Neural crest cell (in vitro differentiated cells): ENCODE measurements around the gene SCAPER. TPM values are rescaled to one million over a fixed set of nuclear protein-coding genes. Genes with fewer than 3 reads are reported as not detected.

ENCODE experiments used
- DNase-seq: peaks from one replicate; pipeline ENCODE4 v3.0.0; 2021; ENCODE audit warnings: low read depth, mixed read lengths, low spot score
- H3K27ac Mint-ChIP-seq: one replicate; pipeline ENCODE4 v1.8.0; 2021; ENCODE audit warnings: mild to moderate bottlenecking, mixed read lengths; ENCODE audit not compliant: unreplicated experiment
- H3K27me3 Mint-ChIP-seq: 2 replicates; pipeline ENCODE4 v1.8.0; 2021; ENCODE audit warnings: low read depth, mild to moderate bottlenecking, mixed read lengths
- H3K36me3 Mint-ChIP-seq: 2 replicates; pipeline ENCODE4 v1.8.0; 2021; ENCODE audit warnings: low read depth, mild to moderate bottlenecking, mixed read lengths
- H3K4me1 Mint-ChIP-seq: 2 replicates; pipeline ENCODE4 v1.8.0; 2021; ENCODE audit warnings: mixed read lengths
- H3K4me3 Mint-ChIP-seq: one replicate; pipeline ENCODE4 v1.8.0; 2021; ENCODE audit warnings: mild to moderate bottlenecking, mixed read lengths
- H3K9me3 Mint-ChIP-seq: 2 replicates; pipeline ENCODE4 v1.8.0; 2021; ENCODE audit warnings: mixed read lengths
- CTCF ChIP-seq: fragments of 200-600 bp; sonication (generic); conservative IDR thresholded peaks from 2 replicates; pipeline ENCODE4 v1.5.0; 2021; ENCODE audit warnings: antibody characterized with exemption, mild to moderate bottlenecking
- total RNA-seq: library from RNA; stranded (reverse); gene quantifications from 2 replicates; pipeline ENCODE4 v1.2.1, GENCODE V29; 2021

SCAPER gene
- total RNA-seq, 1 donor from 2014 or later: 15.3 TPM

- TF ChIP-seq CTCF: no peak
- no peaks in the 10 kb centered on the region for H3K27me3 Mint-ChIP-seq
- H3K4me3 Mint-ChIP-seq: no peak overlapping the region
- no peaks in the 10 kb centered on the region for H3K9me3 Mint-ChIP-seq
- no peaks in the 10 kb centered on the region for H3K36me3 Mint-ChIP-seq
- no peak for DNase-seq
- no peak overlapping the region for H3K27ac Mint-ChIP-seq
- H3K4me1 Mint-ChIP-seq: peaks cover 11% of the 10 kb centered on the region
These were observed 527.4 kb downstream of the SCAPER start for GRCh38 chr15:76377751-76378150.

GRCh38 chr15:76377217-76377616 lies 527.9 kb downstream of the SCAPER start:
- no peaks in the 10 kb centered on the region for H3K27me3 Mint-ChIP-seq
- H3K36me3 Mint-ChIP-seq: no peaks in the 10 kb centered on the region
- TF ChIP-seq CTCF: no peak
- no peak for DNase-seq
- H3K4me1 Mint-ChIP-seq: peaks cover 11% of the 10 kb centered on the region
- no peak overlapping the region for H3K27ac Mint-ChIP-seq
- H3K9me3 Mint-ChIP-seq: no peaks in the 10 kb centered on the region
- no peak overlapping the region for H3K4me3 Mint-ChIP-seq

GRCh38 chr15:76376816-76377215 lies 528.3 kb downstream of the SCAPER start:
- H3K4me3 Mint-ChIP-seq: no peak overlapping the region
- DNase-seq: peak; percentile 3
- H3K27me3 Mint-ChIP-seq: no peaks in the 10 kb centered on the region
- H3K9me3 Mint-ChIP-seq: no peaks in the 10 kb centered on the region
- no peak overlapping the region for H3K27ac Mint-ChIP-seq
- no peaks in the 10 kb centered on the region for H3K36me3 Mint-ChIP-seq
- no peak for TF ChIP-seq CTCF
- peaks cover 11% of the 10 kb centered on the region for H3K4me1 Mint-ChIP-seq

GRCh38 chr15:76376029-76376428 lies 529.1 kb downstream of the SCAPER start:
- Mint-ChIP-seq H3K4me3 (no peak overlapping the region), H3K27me3 (no peaks in the 10 kb centered on the region), H3K4me1 (peaks cover 11% of the 10 kb centered on the region), H3K9me3 (no peaks in the 10 kb centered on the region), H3K36me3 (no peaks in the 10 kb centered on the region), H3K27ac (no peak overlapping the region)
- DNase-seq: no peak
- no peak for TF ChIP-seq CTCF

GRCh38 chr15:76368122-76368621 lies 537.0 kb downstream of the SCAPER start:
- no peaks in the 10 kb centered on the region for H3K36me3 Mint-ChIP-seq
- H3K4me3 Mint-ChIP-seq: no peak overlapping the region
- no peaks in the 10 kb centered on the region for H3K4me1 Mint-ChIP-seq
- no peak for TF ChIP-seq CTCF
- H3K27me3 Mint-ChIP-seq: no peaks in the 10 kb centered on the region
- H3K9me3 Mint-ChIP-seq: no peaks in the 10 kb centered on the region
- no peak overlapping the region for H3K27ac Mint-ChIP-seq
- no peak for DNase-seq

GRCh38 chr15:76366714-76367113 lies 538.4 kb downstream of the SCAPER start:
- no peak overlapping the region for H3K27ac Mint-ChIP-seq
- no peaks in the 10 kb centered on the region for H3K9me3 Mint-ChIP-seq
- DNase-seq: no peak
- no peaks in the 10 kb centered on the region for H3K4me1 Mint-ChIP-seq
- H3K4me3 Mint-ChIP-seq: no peak overlapping the region
- H3K27me3 Mint-ChIP-seq: no peaks in the 10 kb centered on the region
- TF ChIP-seq CTCF: no peak
- no peaks in the 10 kb centered on the region for H3K36me3 Mint-ChIP-seq
